Fibroblast of pulmonary artery (primary cell): Measurements from ENCODE around the gene SLC22A4.

Experiments
- DNase-seq: peaks from one replicate; pipeline ENCODE4 v3.0.0-alpha.2; 2010; ENCODE audit warnings: low read depth
- H3K4me3 ChIP-seq: replicated peaks from 2 replicates; pipeline ENCODE4 v1.5.1; 2011; ENCODE audit warnings: low read depth, mild to moderate bottlenecking, control low read depth, low read length, moderate library complexity
- CTCF ChIP-seq: IDR thresholded peaks from 2 replicates; pipeline ENCODE4 v1.5.1; 2011; ENCODE audit warnings: mild to moderate bottlenecking, control low read depth, low read length, inconsistent platforms; ENCODE audit errors: missing control alignments

SLC22A4 gene

GRCh38 chr5:132267166-132267739 lies 26.9 kb upstream of the SLC22A4 start:
- TF ChIP-seq CTCF = no peak
- H3K4me3 ChIP-seq = no peak overlapping the region
- DNase-seq = no peak

- H3K4me3 ChIP-seq = no peak overlapping the region
- TF ChIP-seq CTCF = no peak
- DNase-seq = no peak
Observed at GRCh38 chr5:132267931-132268768, 26.0 kb upstream of the SLC22A4 start.

GRCh38 chr5:132268769-132269551 lies 25.2 kb upstream of the SLC22A4 start:
- no peak for TF ChIP-seq CTCF
- DNase-seq = peak; percentile 23
- no peak overlapping the region for H3K4me3 ChIP-seq

- TF ChIP-seq CTCF = no peak
- H3K4me3 ChIP-seq = no peak overlapping the region
- DNase-seq = no peak
Observed at GRCh38 chr5:132269635-132270334, 24.4 kb upstream of the SLC22A4 start.

DNA sequence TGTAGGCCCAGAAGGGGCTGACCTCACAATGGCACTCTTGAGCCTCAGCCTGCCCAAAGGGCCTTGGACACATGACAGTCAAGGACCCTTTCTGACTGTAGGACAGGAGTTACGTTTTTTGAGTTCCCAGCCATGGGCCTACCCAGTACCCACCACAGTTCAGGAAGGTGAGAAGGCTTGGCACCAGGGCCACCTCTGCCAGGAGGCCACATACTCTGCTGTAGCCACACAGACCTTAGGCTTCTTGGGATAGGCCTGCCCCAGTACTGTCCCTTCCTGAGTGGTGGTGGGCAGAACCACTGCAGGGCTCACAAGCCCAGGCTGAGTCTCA lies 23.9 kb upstream of the SLC22A4 start:
- no peak for DNase-seq
- TF ChIP-seq CTCF = no peak
- H3K4me3 ChIP-seq = no peak overlapping the region

DNA sequence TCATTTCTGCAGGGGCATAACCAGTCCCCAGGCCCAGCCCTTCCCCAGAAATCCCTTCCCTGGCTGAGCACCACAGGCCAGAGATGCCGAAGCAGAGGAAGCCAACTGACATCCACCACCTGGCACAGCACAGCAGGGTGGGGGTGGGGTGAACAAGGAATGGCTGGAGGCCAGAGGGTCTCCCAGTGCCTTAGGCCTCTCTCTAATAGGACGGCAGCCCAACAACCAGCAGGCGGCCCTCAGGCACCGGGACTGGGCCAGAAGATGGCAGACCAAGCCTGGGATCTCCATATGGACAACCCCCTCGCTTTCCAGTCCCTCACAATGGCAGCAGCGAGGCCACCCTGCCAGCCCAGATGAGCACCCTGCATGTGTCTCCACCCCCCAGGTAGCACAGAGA lies 23.5 kb upstream of the SLC22A4 start:
- TF ChIP-seq CTCF = no peak
- no peak for DNase-seq
- no peak overlapping the region for H3K4me3 ChIP-seq
